Smooth muscle cell (in vitro differentiated cells): ENCODE measurements around the gene CFAP221. TPM values are rescaled to one million over a fixed set of nuclear protein-coding genes. Genes with fewer than 3 reads are reported as not detected.

Experiments
- DNase-seq: peaks from one replicate; lab custom pipeline; 2025; ENCODE audit not compliant: unreplicated experiment; lab: John Stamatoyannopoulos, UW
- H2AFZ ChIP-seq: fragments of 200-600 bp; sonication (generic); 2 replicates; pipeline ENCODE4 v1.6.0; 2016; ENCODE audit warnings: antibody characterized with exemption, low read depth, mild to moderate bottlenecking
- H3F3A ChIP-seq: fragments of 200-600 bp; sonication (generic); 2 replicates; pipeline ENCODE4 v1.6.0; 2017; ENCODE audit warnings: antibody characterized with exemption, low read depth
- H3K27ac ChIP-seq: fragments of 200-600 bp; sonication (generic); 2 replicates; pipeline ENCODE4 v1.5.1; 2016; ENCODE audit warnings: low read depth, mild to moderate bottlenecking
- H3K27me3 ChIP-seq: fragments of 200-600 bp; sonication (generic); 2 replicates; pipeline ENCODE4 v1.6.1; 2016; ENCODE audit warnings: low read depth, mild to moderate bottlenecking
- H3K36me3 ChIP-seq: fragments of 200-600 bp; sonication (generic); 2 replicates; pipeline ENCODE4 v1.5.1; 2016; ENCODE audit warnings: low read depth
- H3K4me1 ChIP-seq: fragments of 200-600 bp; sonication (generic); 2 replicates; pipeline ENCODE4 v1.5.1; 2016; ENCODE audit warnings: low read depth
- H3K4me2 ChIP-seq: fragments of 200-600 bp; sonication (generic); 2 replicates; pipeline ENCODE4 v1.6.0; 2016; ENCODE audit warnings: mild to moderate bottlenecking
- H3K4me3 ChIP-seq: fragments of 200-600 bp; sonication (generic); 2 replicates; pipeline ENCODE4 v1.5.1; 2016; ENCODE audit warnings: mild to moderate bottlenecking
- H3K79me2 ChIP-seq: fragments of 200-600 bp; sonication (generic); 2 replicates; pipeline ENCODE4 v1.6.0; 2016; ENCODE audit warnings: low read depth, mild to moderate bottlenecking
- H3K9ac ChIP-seq: fragments of 200-600 bp; sonication (generic); 2 replicates; pipeline ENCODE4 v1.6.0; 2016; ENCODE audit warnings: low read depth
- H3K9me3 ChIP-seq: fragments of 200-600 bp; sonication (generic); replicated peaks from 2 replicates; pipeline ENCODE4 v1.5.1; 2016; ENCODE audit warnings: low read depth
- H4K20me1 ChIP-seq: fragments of 200-600 bp; sonication (generic); 2 replicates; pipeline ENCODE4 v1.6.0; 2016; ENCODE audit warnings: low read depth
- WGBS: methylation state at CpG from one replicate; pipeline ENCODE4 v1.1.7; 2016; ENCODE audit warnings: low lambda C conversion rate; 5-methylcytosine and 5-hydroxymethylcytosine counted together
- polyA plus RNA-seq: library from polyadenylated mRNA; unstranded; fragments of >200 nt; fragmentation: Nextera tagmentation; extraction: Ambion mirVana; gene quantifications from 2 replicates; pipeline ENCODE4 v1.2.1, GENCODE V29; 2016
- total RNA-seq: library from RNA; depleted of rRNA; stranded (reverse); fragments of >200 nt; gene quantifications from 2 replicates; pipeline ENCODE4 v1.2.3, GENCODE V29; 2014
- TF ChIP-seq, protein P1 (sequence below): fragments of 200-600 bp; sonication (generic); IDR thresholded peaks from 2 replicates; pipeline ENCODE4 v1.5.1; 2017; ENCODE audit warnings: borderline replicate concordance, mild to moderate bottlenecking, antibody characterized with exemption; ENCODE audit not compliant: insufficient read depth, poor library complexity, severe bottlenecking

Gene CFAP221
- total and polyA plus RNA-seq, 2 experiments from 2014 or later: 0.17 to 0.31 TPM

DNA sequence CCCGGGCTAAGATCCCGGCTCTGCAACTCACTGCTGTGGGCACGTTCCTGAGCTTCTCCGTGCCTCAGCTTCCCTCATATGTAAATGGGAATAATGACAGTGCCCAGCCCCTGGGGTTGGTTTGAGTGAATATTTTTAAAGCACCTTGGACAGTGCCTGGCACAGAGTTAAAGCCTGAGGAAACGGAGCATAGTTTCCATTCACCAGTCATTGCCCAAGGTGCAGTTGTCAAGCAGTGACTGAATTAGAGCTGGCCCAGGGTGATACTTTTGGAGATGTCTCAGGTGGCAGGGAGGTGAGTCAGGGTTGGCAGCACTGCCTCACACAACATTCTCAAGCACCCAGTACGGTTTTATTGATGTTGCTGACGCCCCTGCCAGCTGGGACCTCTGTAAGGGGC lies 146.9 kb downstream of the CFAP221 start:
- H3K9ac ChIP-seq: no peak overlapping the region
- H3K36me3 ChIP-seq: no peaks in the 10 kb centered on the region
- H3K27me3 ChIP-seq: no peaks in the 10 kb centered on the region
- H4K20me1 ChIP-seq: no peaks in the 10 kb centered on the region
- H3F3A ChIP-seq: no peaks in the 10 kb centered on the region
- no peak overlapping the region for H3K4me3 ChIP-seq
- 85% methylated on average over 7 of the region's 7 CpGs for WGBS
- no peaks in the 10 kb centered on the region for H3K79me2 ChIP-seq
- TF ChIP-seq, protein P1, sequence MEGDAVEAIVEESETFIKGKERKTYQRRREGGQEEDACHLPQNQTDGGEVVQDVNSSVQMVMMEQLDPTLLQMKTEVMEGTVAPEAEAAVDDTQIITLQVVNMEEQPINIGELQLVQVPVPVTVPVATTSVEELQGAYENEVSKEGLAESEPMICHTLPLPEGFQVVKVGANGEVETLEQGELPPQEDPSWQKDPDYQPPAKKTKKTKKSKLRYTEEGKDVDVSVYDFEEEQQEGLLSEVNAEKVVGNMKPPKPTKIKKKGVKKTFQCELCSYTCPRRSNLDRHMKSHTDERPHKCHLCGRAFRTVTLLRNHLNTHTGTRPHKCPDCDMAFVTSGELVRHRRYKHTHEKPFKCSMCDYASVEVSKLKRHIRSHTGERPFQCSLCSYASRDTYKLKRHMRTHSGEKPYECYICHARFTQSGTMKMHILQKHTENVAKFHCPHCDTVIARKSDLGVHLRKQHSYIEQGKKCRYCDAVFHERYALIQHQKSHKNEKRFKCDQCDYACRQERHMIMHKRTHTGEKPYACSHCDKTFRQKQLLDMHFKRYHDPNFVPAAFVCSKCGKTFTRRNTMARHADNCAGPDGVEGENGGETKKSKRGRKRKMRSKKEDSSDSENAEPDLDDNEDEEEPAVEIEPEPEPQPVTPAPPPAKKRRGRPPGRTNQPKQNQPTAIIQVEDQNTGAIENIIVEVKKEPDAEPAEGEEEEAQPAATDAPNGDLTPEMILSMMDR: no peak
- no peaks in the 10 kb centered on the region for H3K9me3 ChIP-seq
- peaks cover 9% of the 10 kb centered on the region for H3K4me1 ChIP-seq
- no peak overlapping the region for H3K27ac ChIP-seq
- H2AFZ ChIP-seq: no peak overlapping the region
- H3K4me2 ChIP-seq: no peak overlapping the region
- DNase-seq: no peak

DNA sequence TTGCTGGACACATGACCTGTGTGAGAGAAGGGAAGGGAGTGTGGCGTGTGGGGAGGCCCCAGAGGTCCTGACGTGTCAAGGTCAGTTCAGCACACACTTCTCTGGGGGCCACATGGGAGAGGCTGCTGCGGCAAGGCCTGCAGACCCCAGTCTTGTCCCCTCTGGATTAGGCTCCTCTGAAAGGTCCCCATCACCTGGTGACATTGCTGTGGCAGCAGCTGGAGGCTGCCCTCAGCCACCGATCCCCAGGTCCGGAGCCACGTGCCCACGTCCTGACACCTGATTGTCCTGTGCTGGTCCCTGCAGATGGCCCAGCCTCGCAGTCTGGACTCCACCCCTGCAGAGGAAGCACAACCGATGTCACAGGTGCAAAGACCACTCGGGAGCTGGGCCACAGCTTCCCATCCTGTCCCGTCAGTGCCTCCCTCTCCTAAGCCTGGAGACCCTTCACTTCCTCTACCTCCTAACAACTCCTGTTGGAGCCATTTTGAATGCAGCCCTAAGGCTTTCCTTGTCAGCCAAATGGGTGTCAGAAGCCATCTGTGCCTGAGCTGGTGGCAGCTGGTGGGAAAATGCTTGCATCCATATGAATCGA lies 147.5 kb downstream of the CFAP221 start:
- no peaks in the 10 kb centered on the region for H4K20me1 ChIP-seq
- no peaks in the 10 kb centered on the region for H3K9me3 ChIP-seq
- H3K4me1 ChIP-seq: peaks cover 9% of the 10 kb centered on the region
- no peaks in the 10 kb centered on the region for H3K27me3 ChIP-seq
- no peaks in the 10 kb centered on the region for H3K36me3 ChIP-seq
- TF ChIP-seq, protein P1: no peak
- no peak overlapping the region for H3K27ac ChIP-seq
- no peak overlapping the region for H3K4me3 ChIP-seq
- no peak overlapping the region for H3K9ac ChIP-seq
- WGBS: 92% methylated on average over 11 of the region's 12 CpGs
- H3K4me2 ChIP-seq: no peak overlapping the region
- DNase-seq: no peak
- no peak overlapping the region for H2AFZ ChIP-seq
- H3K79me2 ChIP-seq: no peaks in the 10 kb centered on the region
- no peaks in the 10 kb centered on the region for H3F3A ChIP-seq

GRCh38 chr2:119692310-119692709 lies 148.1 kb downstream of the CFAP221 start:
- Histone ChIP-seq H3K79me2 (no peaks in the 10 kb centered on the region), H3K9me3 (no peaks in the 10 kb centered on the region), H3K9ac (no peak overlapping the region), H3K4me1 (peaks cover 9% of the 10 kb centered on the region), H4K20me1 (no peaks in the 10 kb centered on the region), H3K4me3 (no peak overlapping the region), H3K4me2 (no peak overlapping the region), H3K36me3 (no peaks in the 10 kb centered on the region), H3K27me3 (no peaks in the 10 kb centered on the region), H2AFZ (no peak overlapping the region), H3F3A (no peaks in the 10 kb centered on the region), H3K27ac (no peak overlapping the region)
- no peak for DNase-seq
- WGBS: 94% methylated on average over 7 of the region's 7 CpGs
- TF ChIP-seq, protein P1: no peak

DNA sequence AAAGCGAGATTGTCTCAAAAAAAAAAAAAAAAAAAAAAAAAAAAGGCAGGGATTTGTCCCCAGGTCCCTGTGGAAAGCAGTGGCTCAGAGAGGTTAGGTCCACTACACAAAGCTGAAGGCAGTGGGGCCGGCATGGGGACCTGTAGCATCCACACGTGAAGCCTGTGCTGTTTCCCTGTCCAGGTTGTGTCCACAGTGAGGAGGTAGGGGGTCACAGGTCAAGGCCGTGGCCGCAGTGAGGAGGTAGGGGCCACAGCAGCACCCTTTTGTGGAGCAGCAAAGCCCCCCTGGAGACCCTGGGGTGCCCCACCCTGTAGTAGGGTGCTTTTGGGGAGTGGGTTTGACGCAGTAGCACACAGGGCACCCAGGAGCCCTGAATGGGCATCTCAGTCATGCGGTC lies 148.7 kb downstream of the CFAP221 start:
- H4K20me1 ChIP-seq: no peaks in the 10 kb centered on the region
- H3K4me1 ChIP-seq: peaks cover 9% of the 10 kb centered on the region
- TF ChIP-seq, protein P1: no peak
- no peaks in the 10 kb centered on the region for H3K36me3 ChIP-seq
- no peak overlapping the region for H2AFZ ChIP-seq
- DNase-seq: no peak
- no peaks in the 10 kb centered on the region for H3K79me2 ChIP-seq
- no peak overlapping the region for H3K4me2 ChIP-seq
- no peak overlapping the region for H3K4me3 ChIP-seq
- no peaks in the 10 kb centered on the region for H3K9me3 ChIP-seq
- H3K27me3 ChIP-seq: no peaks in the 10 kb centered on the region
- no peaks in the 10 kb centered on the region for H3F3A ChIP-seq
- no peak overlapping the region for H3K27ac ChIP-seq
- 81% methylated on average over 7 of the region's 7 CpGs for WGBS
- no peak overlapping the region for H3K9ac ChIP-seq
